ENCODE measurements around the gene VSIG1. TPM values are rescaled to one million over a fixed set of nuclear protein-coding genes. Genes with fewer than 3 reads are reported as not detected.

Gene VSIG1
- total and polyA plus RNA-seq, 3 donors from 2014 or later = 154 to 333 (median 193) TPM

- TF ChIP-seq CTCF (IDR thresholded peaks at IDR 0.05) (no peak), POLR2A (IDR thresholded peaks at IDR 0.05) (no peak)
- no peak overlapping the region for H3K27ac ChIP-seq
Observed at GRCh38 chrX:108121291-108121690, 76.4 kb downstream of the VSIG1 start.

GRCh38 chrX:108122748-108123147, 77.9 kb downstream of the VSIG1 start:
- no peak overlapping the region for H3K27ac ChIP-seq
- no peaks in the 10 kb centered on the region for H3K36me3 ChIP-seq (ENCODE audit: low read depth, missing control alignments)
- no peak for TF ChIP-seq CTCF (IDR thresholded peaks at IDR 0.05)
- TF ChIP-seq POLR2A (IDR thresholded peaks at IDR 0.05) = no peak
- WGBS, 2 donors = 50 to 64% methylated on average over 1 to 2 of the region's 2 CpGs
- H3K4me1 ChIP-seq = no peaks in the 10 kb centered on the region
- H3K4me3 ChIP-seq = no peak overlapping the region
- intact Hi-C loops (cut with DNase I; ENCODE audit: low total_unique reads) = no loop called here
- no peaks in the 10 kb centered on the region for H3K27me3 ChIP-seq
- H3K9me3 ChIP-seq = no peaks in the 10 kb centered on the region
- no peak for DNase-seq

More at GRCh38 chrX:108121291-108121690, 76.4 kb downstream of the VSIG1 start:
- no peaks in the 10 kb centered on the region for H3K27me3 ChIP-seq
- no peak for DNase-seq
- intact Hi-C loops (cut with DNase I; ENCODE audit: low total_unique reads) = no loop called here
- 68 to 86% methylated on average over 3 of the region's 3 CpGs for WGBS, 2 donors
- no peaks in the 10 kb centered on the region for H3K4me1 ChIP-seq
- no peaks in the 10 kb centered on the region for H3K9me3 ChIP-seq
- H3K4me3 ChIP-seq = no peak overlapping the region
- H3K36me3 ChIP-seq (ENCODE audit: low read depth, missing control alignments) = no peaks in the 10 kb centered on the region

GRCh38 chrX:108123591-108124366, 78.9 kb downstream of the VSIG1 start:
- no peaks in the 10 kb centered on the region for H3K36me3 ChIP-seq (ENCODE audit: low read depth, missing control alignments)
- TF ChIP-seq POLR2A (IDR thresholded peaks at IDR 0.05) = no peak
- TF ChIP-seq CTCF (IDR thresholded peaks at IDR 0.05) = no peak
- intact Hi-C loops (cut with DNase I; ENCODE audit: low total_unique reads) = no loop called here
- no peaks in the 10 kb centered on the region for H3K4me1 ChIP-seq
- H3K27ac ChIP-seq = no peak overlapping the region
- H3K9me3 ChIP-seq = no peaks in the 10 kb centered on the region
- 94 to 97% methylated on average over 3 of the region's 3 CpGs for WGBS, 2 donors
- no peak for DNase-seq
- H3K27me3 ChIP-seq = no peaks in the 10 kb centered on the region
- no peak overlapping the region for H3K4me3 ChIP-seq

- TF ChIP-seq POLR2A (IDR thresholded peaks at IDR 0.05) (no peak), CTCF (IDR thresholded peaks at IDR 0.05) (no peak)
- DNase-seq = no peak
- intact Hi-C loops (cut with DNase I; ENCODE audit: low total_unique reads) = no loop called here
- no peak overlapping the region for H3K4me3 ChIP-seq
- WGBS, 2 donors = 94% methylated on average over 2 of the region's 2 CpGs
- H3K9me3 ChIP-seq = no peaks in the 10 kb centered on the region
- no peaks in the 10 kb centered on the region for H3K4me1 ChIP-seq
- H3K27ac ChIP-seq = no peak overlapping the region
- no peaks in the 10 kb centered on the region for H3K36me3 ChIP-seq (ENCODE audit: low read depth, missing control alignments)
- no peaks in the 10 kb centered on the region for H3K27me3 ChIP-seq
Observed at GRCh38 chrX:108126661-108127060, 81.8 kb downstream of the VSIG1 start.

- intact Hi-C loops (cut with DNase I; ENCODE audit: low total_unique reads) = no loop called here
- 94% methylated on average over 4 of the region's 4 CpGs for WGBS, 2 donors
- no peak overlapping the region for H3K27ac ChIP-seq
- H3K9me3 ChIP-seq = no peaks in the 10 kb centered on the region
- no peaks in the 10 kb centered on the region for H3K36me3 ChIP-seq (ENCODE audit: low read depth, missing control alignments)
- H3K4me3 ChIP-seq = no peak overlapping the region
- H3K4me1 ChIP-seq = no peaks in the 10 kb centered on the region
- DNase-seq = no peak
- TF ChIP-seq CTCF (IDR thresholded peaks at IDR 0.05) (no peak), POLR2A (IDR thresholded peaks at IDR 0.05) (no peak)
- no peaks in the 10 kb centered on the region for H3K27me3 ChIP-seq
Observed at GRCh38 chrX:108127152-108127551, 82.3 kb downstream of the VSIG1 start.
